Left ventricle myocardium inferior (tissue), 1 donor: ENCODE results near the gene CRABP2. TPM values are rescaled to one million over a fixed set of nuclear protein-coding genes. Genes with fewer than 3 reads are reported as not detected.

Source experiments
- DNase-seq: peaks from one replicate; pipeline ENCODE4 v3.0.0-alpha.2; 2020
- H3K27ac ChIP-seq: fragments of 200-600 bp; replicated peaks from 2 replicates; pipeline ENCODE4 v1.8.0; 2021
- H3K27me3 ChIP-seq: fragments of 200-600 bp; 2 replicates; pipeline ENCODE4 v1.8.0; 2021; ENCODE audit warnings: low read depth
- H3K36me3 ChIP-seq: fragments of 200-600 bp; 2 replicates; pipeline ENCODE4 v1.8.0; 2021
- H3K4me1 ChIP-seq: fragments of 200-600 bp; 2 replicates; pipeline ENCODE4 v1.8.0; 2021
- H3K4me3 ChIP-seq: fragments of 200-600 bp; 2 replicates; pipeline ENCODE4 v1.8.0; 2021; ENCODE audit warnings: mild to moderate bottlenecking, moderate library complexity
- H3K9me3 ChIP-seq: fragments of 200-600 bp; replicated peaks from 2 replicates; pipeline ENCODE4 v1.8.0; 2021
- CTCF ChIP-seq: fragments of 200-600 bp; IDR thresholded peaks from 2 replicates; pipeline ENCODE4 v1.8.0; 2021; ENCODE audit warnings: antibody characterized with exemption, mild to moderate bottlenecking, borderline replicate concordance
- intact Hi-C: fragments of 100-400 bp; cut with micrococcal nuclease; formaldehyde crosslinking; loops from one replicate; pipeline ENCODE4 v1.11.0; 2022
- total RNA-seq: library from RNA; stranded (reverse); fragmentation: NEBNext Ultra II Directional; extraction: Animal tissue kit (Norgen Biotek cat#: 25700); gene quantifications from one replicate; pipeline ENCODE4 v1.2.1, GENCODE V29; 2021
- donor health status: DM: no; HTN: yes; CAD: no; lungs with severe emphysema.

Gene CRABP2
- total RNA-seq, 1 donor from 2014 or later: 0.60 TPM

- Histone ChIP-seq H3K27ac (peak overlapping the region; percentile 96), H3K4me3 (no peak overlapping the region), H3K27me3 (no peaks in the 10 kb centered on the region), H3K9me3 (no peaks in the 10 kb centered on the region), H3K36me3 (peaks cover 35% of the 10 kb centered on the region), H3K4me1 (peaks cover 100% of the 10 kb centered on the region)
- DNase-seq: no peak
- intact Hi-C loops: no loop called here
- no peak for TF ChIP-seq CTCF
Observed at GRCh38 chr1:156671804-156672203, 33.6 kb downstream of the CRABP2 start.

GRCh38 chr1:156670791-156671190 is 34.6 kb downstream of the CRABP2 start:
- no peak overlapping the region for H3K4me3 ChIP-seq
- H3K27ac ChIP-seq: peak overlapping the region; percentile 96
- H3K4me1 ChIP-seq: peaks cover 100% of the 10 kb centered on the region
- peaks cover 35% of the 10 kb centered on the region for H3K36me3 ChIP-seq
- H3K9me3 ChIP-seq: no peaks in the 10 kb centered on the region
- TF ChIP-seq CTCF: no peak
- H3K27me3 ChIP-seq: no peaks in the 10 kb centered on the region
- intact Hi-C loops: no loop called here
- no peak for DNase-seq

GRCh38 chr1:156670359-156670758 is 35.0 kb downstream of the CRABP2 start:
- DNase-seq: no peak
- Histone ChIP-seq H3K36me3 (peaks cover 35% of the 10 kb centered on the region), H3K4me3 (no peak overlapping the region), H3K9me3 (no peaks in the 10 kb centered on the region), H3K4me1 (peaks cover 100% of the 10 kb centered on the region), H3K27ac (peak overlapping the region; percentile 96), H3K27me3 (no peaks in the 10 kb centered on the region)
- intact Hi-C loops: no loop called here
- TF ChIP-seq CTCF: no peak

GRCh38 chr1:156669794-156670193 is 35.6 kb downstream of the CRABP2 start:
- peaks cover 30% of the 10 kb centered on the region for H3K36me3 ChIP-seq
- TF ChIP-seq CTCF: no peak
- intact Hi-C loops: no loop called here
- no peak overlapping the region for H3K4me3 ChIP-seq
- no peaks in the 10 kb centered on the region for H3K27me3 ChIP-seq
- no peaks in the 10 kb centered on the region for H3K9me3 ChIP-seq
- H3K27ac ChIP-seq: peak overlapping the region; percentile 96
- peaks cover 100% of the 10 kb centered on the region for H3K4me1 ChIP-seq
- no peak for DNase-seq

- DNase-seq: no peak
- H3K36me3 ChIP-seq: peaks cover 25% of the 10 kb centered on the region
- intact Hi-C loops: no loop called here
- no peaks in the 10 kb centered on the region for H3K9me3 ChIP-seq
- TF ChIP-seq CTCF: no peak
- H3K4me3 ChIP-seq: peak overlapping the region; percentile 9
- no peaks in the 10 kb centered on the region for H3K27me3 ChIP-seq
- H3K27ac ChIP-seq: peak overlapping the region; percentile 96
- H3K4me1 ChIP-seq: peaks cover 100% of the 10 kb centered on the region
Observed at GRCh38 chr1:156668801-156669637, 36.4 kb downstream of the CRABP2 start.
